GM12878 (cell line): Measurements from ENCODE around the gene IER5.

Source experiments
- BRCA1 ChIP-seq: IDR thresholded peaks from 2 replicates; pipeline ENCODE4 v1.6.1; 2011; ENCODE audit warnings: low read depth, low read length, improper control_type of control experiment
- CBFB ChIP-seq: IDR thresholded peaks from 2 replicates; pipeline ENCODE4 v1.6.1; 2016; ENCODE audit warnings: antibody characterized with exemption, low read depth
- CHD2 ChIP-seq: IDR thresholded peaks from 2 replicates; pipeline ENCODE4 v1.6.1; 2011; ENCODE audit warnings: low read depth, low read length, improper control_type of control experiment, borderline replicate concordance
- EGR1 ChIP-seq, 2 experiments: IDR thresholded peaks; 1 replicate in 1 of 2; 2 replicates in 1 of 2; pipeline ENCODE4 v1.6.1; 2011 to 2012; ENCODE audit warnings: low read depth in 2 of 2, low read length in 2 of 2, borderline replicate concordance in 1 of 2, mild to moderate bottlenecking in 1 of 2, moderate library complexity in 1 of 2
- EP300 ChIP-seq, 2 experiments: fragments of 150-350 bp in 1 of 2; IDR thresholded peaks; 2 replicates each; pipeline ENCODE4 v1.6.1; 2011 to 2012; ENCODE audit warnings: low read depth in 2 of 2, low read length in 2 of 2, borderline replicate concordance in 1 of 2, improper control_type of control experiment in 1 of 2, inconsistent platforms in 1 of 2; ENCODE audit not compliant: control insufficient read depth in 1 of 2
- POLR2A ChIP-seq: IDR thresholded peaks from 2 replicates; pipeline ENCODE4 v1.6.1; 2011; ENCODE audit warnings: low read depth, mild to moderate bottlenecking, low read length
- POLR2AphosphoS5 ChIP-seq: IDR thresholded peaks from 2 replicates; pipeline ENCODE4 v1.6.1; 2011; ENCODE audit warnings: mild to moderate bottlenecking, low read length, inconsistent platforms
- RCOR1 ChIP-seq: conservative IDR thresholded peaks from 2 replicates; pipeline ENCODE4 v1.6.1; 2012; ENCODE audit warnings: low read depth, low read length, improper control_type of control experiment
- SIN3A ChIP-seq: IDR thresholded peaks from 2 replicates; pipeline ENCODE4 v1.6.1; 2012; ENCODE audit warnings: low read depth, low read length, improper control_type of control experiment
- SP1 ChIP-seq: IDR thresholded peaks from one replicate; pipeline ENCODE4 v1.6.1; 2011; ENCODE audit warnings: low read depth, low read length
- ZBED1 ChIP-seq: IDR thresholded peaks from 2 replicates; pipeline ENCODE4 v1.6.1; 2016; ENCODE audit warnings: borderline replicate concordance
- TF ChIP-seq, protein P1 (sequence below): fragments of 450-650 bp; IDR thresholded peaks from 2 replicates; pipeline ENCODE4 v1.6.1; 2016; ENCODE audit warnings: mild to moderate bottlenecking
- TF ChIP-seq, protein P2 (sequence below): IDR thresholded peaks from 2 replicates; pipeline ENCODE4 v1.6.1; 2011; ENCODE audit warnings: low read depth, mild to moderate bottlenecking, low read length, moderate library complexity, borderline replicate concordance; ENCODE audit errors: extremely low read depth
- TF ChIP-seq, protein P3 (sequence below), 3 experiments: IDR thresholded peaks in 2 of 3; conservative IDR thresholded peaks in 1 of 3; 2 replicates each; pipeline ENCODE4 v1.5.1; 2011; ENCODE audit warnings: low read depth in 3 of 3, low read length in 3 of 3, mild to moderate bottlenecking in 3 of 3, control low read depth in 2 of 3, moderate library complexity in 2 of 3, inconsistent platforms in 1 of 3, mixed read lengths in 1 of 3; ENCODE audit not compliant: control insufficient read depth in 2 of 3, insufficient read depth in 1 of 3; ENCODE audit errors: extremely low read depth in 1 of 3

DNA sequence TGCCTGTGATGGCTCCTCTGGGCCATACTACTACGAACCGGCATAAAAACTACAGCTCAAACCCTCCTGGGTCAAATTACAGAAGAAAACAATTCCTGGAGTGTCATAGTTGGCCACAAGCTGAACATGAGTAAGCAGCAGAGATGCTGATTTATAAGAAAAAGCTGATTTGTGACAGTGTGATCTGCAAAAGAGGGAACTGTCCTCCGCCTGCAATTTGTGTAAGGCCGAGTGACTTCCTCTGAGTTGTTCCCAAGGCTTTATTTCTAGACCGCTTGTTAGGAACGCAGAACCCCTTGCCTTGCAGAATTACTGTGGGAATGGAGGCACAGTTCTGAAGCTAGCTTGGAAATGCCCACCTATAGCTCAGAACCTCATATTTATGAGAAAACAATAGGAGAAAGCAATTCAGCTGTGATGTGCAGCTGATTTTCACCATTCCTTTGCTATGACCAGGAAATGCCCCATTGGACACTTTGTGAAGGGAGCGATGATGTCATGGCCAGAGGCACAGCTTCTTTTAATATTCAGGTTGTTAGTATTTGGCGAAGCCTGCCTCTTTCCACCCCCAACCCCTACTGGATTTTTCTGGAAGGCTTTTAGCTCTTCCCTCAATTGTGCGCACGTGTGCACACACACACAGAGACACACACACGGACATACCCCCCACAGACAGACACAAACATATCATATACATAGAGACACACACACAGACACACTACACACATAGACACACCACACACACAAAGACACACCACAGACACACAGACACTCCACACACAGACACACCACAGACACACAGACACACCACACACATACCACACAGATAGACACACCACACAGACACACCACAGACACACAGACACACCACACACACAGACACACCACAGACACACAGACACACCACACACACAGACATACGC is 47.6 kb downstream of the IER5 start:
- TF ChIP-seq POLR2AphosphoS5, result no peak
- TF ChIP-seq, protein P1, sequence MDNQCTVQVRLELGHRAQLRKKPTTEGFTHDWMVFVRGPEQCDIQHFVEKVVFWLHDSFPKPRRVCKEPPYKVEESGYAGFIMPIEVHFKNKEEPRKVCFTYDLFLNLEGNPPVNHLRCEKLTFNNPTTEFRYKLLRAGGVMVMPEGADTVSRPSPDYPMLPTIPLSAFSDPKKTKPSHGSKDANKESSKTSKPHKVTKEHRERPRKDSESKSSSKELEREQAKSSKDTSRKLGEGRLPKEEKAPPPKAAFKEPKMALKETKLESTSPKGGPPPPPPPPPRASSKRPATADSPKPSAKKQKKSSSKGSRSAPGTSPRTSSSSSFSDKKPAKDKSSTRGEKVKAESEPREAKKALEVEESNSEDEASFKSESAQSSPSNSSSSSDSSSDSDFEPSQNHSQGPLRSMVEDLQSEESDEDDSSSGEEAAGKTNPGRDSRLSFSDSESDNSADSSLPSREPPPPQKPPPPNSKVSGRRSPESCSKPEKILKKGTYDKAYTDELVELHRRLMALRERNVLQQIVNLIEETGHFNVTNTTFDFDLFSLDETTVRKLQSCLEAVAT, result no peak
- TF ChIP-seq BRCA1, result no peak
- TF ChIP-seq CBFB, result no peak
- no peak for TF ChIP-seq CHD2
- TF ChIP-seq, protein P2, sequence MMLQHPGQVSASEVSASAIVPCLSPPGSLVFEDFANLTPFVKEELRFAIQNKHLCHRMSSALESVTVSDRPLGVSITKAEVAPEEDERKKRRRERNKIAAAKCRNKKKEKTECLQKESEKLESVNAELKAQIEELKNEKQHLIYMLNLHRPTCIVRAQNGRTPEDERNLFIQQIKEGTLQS, result no peak
- no peak for TF ChIP-seq ZBED1
- no peak for TF ChIP-seq SP1
- TF ChIP-seq POLR2A, result no peak
- TF ChIP-seq RCOR1, result no peak
- TF ChIP-seq, protein P3, sequence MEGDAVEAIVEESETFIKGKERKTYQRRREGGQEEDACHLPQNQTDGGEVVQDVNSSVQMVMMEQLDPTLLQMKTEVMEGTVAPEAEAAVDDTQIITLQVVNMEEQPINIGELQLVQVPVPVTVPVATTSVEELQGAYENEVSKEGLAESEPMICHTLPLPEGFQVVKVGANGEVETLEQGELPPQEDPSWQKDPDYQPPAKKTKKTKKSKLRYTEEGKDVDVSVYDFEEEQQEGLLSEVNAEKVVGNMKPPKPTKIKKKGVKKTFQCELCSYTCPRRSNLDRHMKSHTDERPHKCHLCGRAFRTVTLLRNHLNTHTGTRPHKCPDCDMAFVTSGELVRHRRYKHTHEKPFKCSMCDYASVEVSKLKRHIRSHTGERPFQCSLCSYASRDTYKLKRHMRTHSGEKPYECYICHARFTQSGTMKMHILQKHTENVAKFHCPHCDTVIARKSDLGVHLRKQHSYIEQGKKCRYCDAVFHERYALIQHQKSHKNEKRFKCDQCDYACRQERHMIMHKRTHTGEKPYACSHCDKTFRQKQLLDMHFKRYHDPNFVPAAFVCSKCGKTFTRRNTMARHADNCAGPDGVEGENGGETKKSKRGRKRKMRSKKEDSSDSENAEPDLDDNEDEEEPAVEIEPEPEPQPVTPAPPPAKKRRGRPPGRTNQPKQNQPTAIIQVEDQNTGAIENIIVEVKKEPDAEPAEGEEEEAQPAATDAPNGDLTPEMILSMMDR (IDR thresholded peaks at IDR 0.05 in 2 of 3, conservative IDR thresholded peaks at IDR 0.05 in 1 of 3; ENCODE audit: control insufficient read depth in 2 of 3, extremely low read depth in 1 of 3, insufficient read depth in 1 of 3, low read depth in 3 of 3, low read length in 3 of 3), result no peak
- TF ChIP-seq SIN3A, result no peak
- TF ChIP-seq EGR1 (IDR thresholded peaks at IDR 0.05; ENCODE audit: borderline replicate concordance in 1 of 2, low read depth in 2 of 2, low read length in 2 of 2), result no peak
- TF ChIP-seq EP300 (IDR thresholded peaks at IDR 0.05; ENCODE audit: borderline replicate concordance in 1 of 2, control insufficient read depth in 1 of 2, low read depth in 2 of 2, low read length in 2 of 2), result no peak
